GM18867 (cell line): ENCODE results near the gene NUCB2.

ENCODE experiments used
- ATAC-seq: cut with Tn5 transposase; IDR thresholded peaks from one replicate; pipeline ENCODE4 v1.9.1; 2021; ENCODE audit warnings: mild to moderate bottlenecking, moderate library complexity; ENCODE audit not compliant: unreplicated experiment

Gene NUCB2

DNA sequence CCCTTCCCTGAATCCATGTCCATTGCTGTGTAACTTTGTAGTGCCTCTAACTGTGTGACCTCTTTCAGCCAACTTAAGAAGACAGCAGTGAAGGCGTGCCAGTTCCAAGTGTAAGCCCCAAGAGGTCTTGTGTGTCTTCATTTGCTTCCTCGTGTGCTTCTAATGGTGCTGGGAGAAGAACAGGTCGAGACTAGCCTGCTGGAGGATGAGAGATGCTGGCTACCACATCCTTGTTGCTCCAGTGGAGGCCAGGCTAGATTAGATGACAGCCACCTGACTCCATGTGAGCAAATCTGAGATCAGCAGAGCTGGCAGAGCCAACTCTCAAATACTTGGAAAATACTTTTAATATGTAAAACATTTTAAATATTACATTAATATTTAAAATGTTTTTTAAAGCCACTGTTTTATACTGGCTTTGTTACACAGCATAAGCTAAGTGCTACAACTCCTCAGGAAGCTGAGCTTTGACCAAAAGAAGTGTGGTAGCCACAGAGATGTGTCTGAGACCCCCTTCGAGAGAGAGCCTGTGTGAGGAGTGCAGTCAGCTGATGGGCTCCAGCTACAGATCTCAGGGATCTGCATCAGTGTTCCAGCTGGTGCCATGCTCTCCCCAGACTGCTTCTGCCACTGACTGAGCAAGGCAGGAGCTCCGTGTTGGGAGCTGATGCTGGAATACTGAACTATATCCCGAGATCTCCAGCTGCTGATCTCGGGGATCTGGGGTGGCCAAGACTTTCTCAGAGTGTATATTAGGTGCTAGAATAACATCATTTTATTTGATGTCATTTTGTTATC, 103.0 kb downstream of the NUCB2 start:
- ATAC-seq: no peak

DNA sequence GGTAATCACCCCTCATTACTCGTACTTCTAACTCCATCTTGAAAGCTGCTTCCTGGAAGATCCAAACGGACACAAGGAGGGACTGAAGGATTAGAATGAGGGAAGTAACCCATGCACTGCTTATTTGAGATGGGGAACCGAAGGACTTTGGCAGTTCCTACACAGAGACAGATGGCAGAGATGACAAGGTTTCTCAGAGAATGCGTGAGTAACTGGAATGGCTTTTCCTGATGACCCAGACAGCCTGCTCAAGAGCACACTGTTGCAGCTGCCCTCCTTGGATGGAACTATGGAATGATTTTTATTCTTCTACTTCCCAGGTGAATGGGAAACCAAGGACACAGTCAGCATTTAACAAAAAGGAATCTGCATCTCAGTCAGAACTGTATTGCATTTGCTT, 104.6 kb downstream of the NUCB2 start:
- ATAC-seq: no peak
